Stimulated activated naive CD8-positive, alpha-beta T cell treated with anti-CD3 and anti-CD28 coated beads, Interleukin-15, amount 100 ng/mL, for 72 hours (primary cell): ENCODE results near the gene ITGB7.

Experiments
- ATAC-seq: fragments of 150-1000 bp; cut with Tn5 transposase; 2 replicates; pipeline ENCODE4 v1.10.0; 2021; ENCODE audit warnings: mild to moderate bottlenecking, moderate library complexity
- DNase-seq, 2 donors: peaks; one replicate each; pipeline ENCODE4 v3.0.0; 2021 to 2022
- H3K27ac Mint-ChIP-seq, 2 donors: one replicate each; pipeline ENCODE4 v1.8.0; 2022; ENCODE audit warnings: mild to moderate bottlenecking in 2 of 2, mixed read lengths in 2 of 2, moderate library complexity in 2 of 2
- H3K27me3 Mint-ChIP-seq: one replicate; pipeline ENCODE4 v1.8.0; 2022; ENCODE audit warnings: mixed read lengths
- H3K4me1 Mint-ChIP-seq: one replicate; pipeline ENCODE4 v1.8.0; 2022; ENCODE audit warnings: mild to moderate bottlenecking, mixed read lengths
- H3K4me3 Mint-ChIP-seq, 2 donors: one replicate each; pipeline ENCODE4 v1.8.0; 2022; ENCODE audit warnings: mild to moderate bottlenecking in 2 of 2, mixed read lengths in 2 of 2, moderate library complexity in 1 of 2
- H3K9me3 Mint-ChIP-seq, 2 donors: one replicate each; pipeline ENCODE4 v1.8.0; 2022; ENCODE audit warnings: mixed read lengths in 2 of 2

ITGB7 gene

GRCh38 chr12:53235164-53235563 is 28.1 kb upstream of the ITGB7 start:
- DNase-seq (no peak), ATAC-seq (no peak)
- H3K9me3 Mint-ChIP-seq, result no peaks in the 10 kb centered on the region
- H3K4me3 Mint-ChIP-seq, result no peak overlapping the region
- H3K27ac Mint-ChIP-seq, result no peak overlapping the region
- H3K27me3 Mint-ChIP-seq, result no peaks in the 10 kb centered on the region
- H3K4me1 Mint-ChIP-seq, result peaks cover 63% of the 10 kb centered on the region

GRCh38 chr12:53234271-53234914 is 27.3 kb upstream of the ITGB7 start:
- H3K27ac Mint-ChIP-seq, result peak overlapping the region in 1 of 2 donors; percentile 44
- DNase-seq, result no peak
- no peaks in the 10 kb centered on the region for H3K9me3 Mint-ChIP-seq
- peaks cover 71% of the 10 kb centered on the region for H3K4me1 Mint-ChIP-seq
- peak overlapping the region; percentile 48 to 93 for H3K4me3 Mint-ChIP-seq
- ATAC-seq, result no peak
- no peaks in the 10 kb centered on the region for H3K27me3 Mint-ChIP-seq

- no peaks in the 10 kb centered on the region for H3K9me3 Mint-ChIP-seq
- ATAC-seq (no peak), DNase-seq (no peak)
- H3K4me3 Mint-ChIP-seq, result peak overlapping the region; percentile 48 to 93
- peaks cover 78% of the 10 kb centered on the region for H3K4me1 Mint-ChIP-seq
- H3K27ac Mint-ChIP-seq, result no peak overlapping the region
- H3K27me3 Mint-ChIP-seq, result no peaks in the 10 kb centered on the region
Measured at GRCh38 chr12:53233671-53234121, 26.6 kb upstream of the ITGB7 start.

- no peaks in the 10 kb centered on the region for H3K9me3 Mint-ChIP-seq
- peak; percentile 51 for ATAC-seq
- DNase-seq, result no peak
- peaks cover 86% of the 10 kb centered on the region for H3K4me1 Mint-ChIP-seq
- peak overlapping the region; percentile 93 for H3K4me3 Mint-ChIP-seq
- H3K27ac Mint-ChIP-seq, result peak overlapping the region; percentile 77
- H3K27me3 Mint-ChIP-seq, result no peaks in the 10 kb centered on the region
Measured at GRCh38 chr12:53232646-53233461, 25.8 kb upstream of the ITGB7 start.

- peak; percentile 57 to 66 for DNase-seq
- no peaks in the 10 kb centered on the region for H3K9me3 Mint-ChIP-seq
- peak within 1 kb of the TSS; percentile 93 for H3K4me3 Mint-ChIP-seq
- peak within 1 kb of the TSS; percentile 77 for H3K27ac Mint-ChIP-seq
- H3K27me3 Mint-ChIP-seq, result no peaks in the 10 kb centered on the region
- peaks cover 94% of the 10 kb centered on the region for H3K4me1 Mint-ChIP-seq
- peak; percentile 82 for ATAC-seq
Measured at GRCh38 chr12:53231921-53232645, 25.0 kb upstream of the ITGB7 start, which contains the start of gene RARG. TSS of gene RARG (minus strand) at chr12:53232209. CDS start at chr12:53227545, 4,664 bp downstream.

- peaks cover 94% of the 10 kb centered on the region for H3K4me1 Mint-ChIP-seq
- DNase-seq (no peak), ATAC-seq (no peak)
- H3K4me3 Mint-ChIP-seq, result peak overlapping the region; percentile 56 to 72
- no peaks in the 10 kb centered on the region for H3K9me3 Mint-ChIP-seq
- H3K27ac Mint-ChIP-seq, result peak overlapping the region in 1 of 2 donors; percentile 39
- H3K27me3 Mint-ChIP-seq, result no peaks in the 10 kb centered on the region
Measured at GRCh38 chr12:53231671-53231920, 24.5 kb upstream of the ITGB7 start.

- peak overlapping the region in 1 of 2 donors; percentile 72 for H3K4me3 Mint-ChIP-seq
- DNase-seq, result no peak
- no peaks in the 10 kb centered on the region for H3K27me3 Mint-ChIP-seq
- ATAC-seq, result no peak
- H3K4me1 Mint-ChIP-seq, result peaks cover 91% of the 10 kb centered on the region
- H3K9me3 Mint-ChIP-seq, result no peaks in the 10 kb centered on the region
- H3K27ac Mint-ChIP-seq, result peak overlapping the region; percentile 44 to 57
Measured at GRCh38 chr12:53230108-53230845, 23.2 kb upstream of the ITGB7 start.

- H3K27me3 Mint-ChIP-seq, result no peaks in the 10 kb centered on the region
- H3K27ac Mint-ChIP-seq, result no peak overlapping the region
- DNase-seq (no peak), ATAC-seq (no peak)
- H3K4me1 Mint-ChIP-seq, result peaks cover 92% of the 10 kb centered on the region
- H3K9me3 Mint-ChIP-seq, result no peaks in the 10 kb centered on the region
- H3K4me3 Mint-ChIP-seq, result peak overlapping the region in 1 of 2 donors; percentile 26
Measured at GRCh38 chr12:53229454-53229853, 22.4 kb upstream of the ITGB7 start.

GRCh38 chr12:53227836-53228235 is 20.8 kb upstream of the ITGB7 start:
- DNase-seq, result no peak
- H3K27me3 Mint-ChIP-seq, result no peaks in the 10 kb centered on the region
- H3K9me3 Mint-ChIP-seq, result no peaks in the 10 kb centered on the region
- H3K27ac Mint-ChIP-seq, result no peak overlapping the region
- ATAC-seq, result no peak
- H3K4me1 Mint-ChIP-seq, result peaks cover 92% of the 10 kb centered on the region
- no peak overlapping the region for H3K4me3 Mint-ChIP-seq

GRCh38 chr12:53227341-53227740 is 20.3 kb upstream of the ITGB7 start:
- ATAC-seq (no peak), DNase-seq (no peak)
- peaks cover 92% of the 10 kb centered on the region for H3K4me1 Mint-ChIP-seq
- no peaks in the 10 kb centered on the region for H3K9me3 Mint-ChIP-seq
- H3K27ac Mint-ChIP-seq, result no peak overlapping the region
- H3K4me3 Mint-ChIP-seq, result no peak overlapping the region
- H3K27me3 Mint-ChIP-seq, result no peaks in the 10 kb centered on the region

GRCh38 chr12:53226815-53227214 is 19.8 kb upstream of the ITGB7 start:
- Mint-ChIP-seq H3K27me3 (no peaks in the 10 kb centered on the region), H3K9me3 (no peaks in the 10 kb centered on the region), H3K4me3 (no peak overlapping the region), H3K27ac (no peak overlapping the region), H3K4me1 (peaks cover 97% of the 10 kb centered on the region)
- ATAC-seq (no peak), DNase-seq (no peak)

- Mint-ChIP-seq H3K27me3 (no peaks in the 10 kb centered on the region), H3K4me1 (peaks cover 89% of the 10 kb centered on the region), H3K4me3 (peak overlapping the region in 1 of 2 donors; percentile 5), H3K9me3 (no peaks in the 10 kb centered on the region), H3K27ac (no peak overlapping the region)
- DNase-seq (no peak), ATAC-seq (no peak)
Measured at GRCh38 chr12:53225635-53226424, 18.8 kb upstream of the ITGB7 start.

- peak overlapping the region in 1 of 2 donors; percentile 34 for H3K27ac Mint-ChIP-seq
- peaks cover 81% of the 10 kb centered on the region for H3K4me1 Mint-ChIP-seq
- no peaks in the 10 kb centered on the region for H3K9me3 Mint-ChIP-seq
- peak overlapping the region; percentile 3 to 14 for H3K4me3 Mint-ChIP-seq
- ATAC-seq, result no peak
- DNase-seq, result no peak
- H3K27me3 Mint-ChIP-seq, result no peaks in the 10 kb centered on the region
Measured at GRCh38 chr12:53224897-53225634, 18.0 kb upstream of the ITGB7 start.
